SJSA1 (cell line): ENCODE data around the gene SYNPO2. TPM values are rescaled to one million over a fixed set of nuclear protein-coding genes. Genes with fewer than 3 reads are reported as not detected.
"Not testable (repeated sequence)": the region's sequence is repeated elsewhere in the genome, so short reads cannot be mapped to it uniquely, and the experiment has no call there.

ENCODE experiments used
- DNase-seq, 2 experiments: peaks; one replicate each; pipeline ENCODE4 v3.0.0-alpha.2; 2015 to 2020; ENCODE audit warnings: low spot score in 2 of 2, low read depth in 1 of 2
- H3K27ac ChIP-seq: fragments of 250-450 bp; sonication (Bioruptor Pico); 2 replicates; pipeline ENCODE4 v1.5.1; 2020; ENCODE audit warnings: mild to moderate bottlenecking, moderate library complexity
- H3K27me3 ChIP-seq: fragments of 250-450 bp; sonication (Bioruptor Pico); replicated peaks from 2 replicates; pipeline ENCODE4 v1.5.1; 2020; ENCODE audit warnings: mild to moderate bottlenecking, moderate library complexity
- H3K36me3 ChIP-seq: fragments of 250-450 bp; sonication (Bioruptor Pico); 2 replicates; pipeline ENCODE4 v1.5.1; 2020; ENCODE audit warnings: mild to moderate bottlenecking
- H3K4me1 ChIP-seq: fragments of 250-450 bp; sonication (Bioruptor Pico); replicated peaks from 2 replicates; pipeline ENCODE4 v1.6.1; 2021; ENCODE audit warnings: mild to moderate bottlenecking
- H3K4me3 ChIP-seq: fragments of 250-450 bp; sonication (Bioruptor Pico); 2 replicates; pipeline ENCODE4 v1.5.1; 2020; ENCODE audit warnings: mild to moderate bottlenecking
- H3K9me3 ChIP-seq: fragments of 250-450 bp; sonication (Bioruptor Pico); replicated peaks from 2 replicates; pipeline ENCODE4 v1.5.1; 2020; ENCODE audit warnings: mild to moderate bottlenecking
- total RNA-seq: library from RNA; depleted of rRNA; stranded (reverse); fragments of >200 nt; shearing (Covaris generic); gene quantifications from 2 replicates; pipeline ENCODE4 v1.2.3, GENCODE V29; 2014

Gene SYNPO2
- total RNA-seq, 1 experiment from 2014 or later, result 4.7 TPM

GRCh38 chr4:119035951-119036737 is 147.5 kb downstream of the SYNPO2 start:
- no peaks in the 10 kb centered on the region for H3K9me3 ChIP-seq
- no peaks in the 10 kb centered on the region for H3K36me3 ChIP-seq
- peaks cover 70% of the 10 kb centered on the region for H3K4me1 ChIP-seq
- DNase-seq, result no peak
- H3K4me3 ChIP-seq, result no peak overlapping the region
- no peaks in the 10 kb centered on the region for H3K27me3 ChIP-seq
- H3K27ac ChIP-seq, result 0 out of 2 replicates have a peak overlapping the region, but pooled peaks have one; percentile 2

- peaks cover 82% of the 10 kb centered on the region for H3K4me1 ChIP-seq
- no peaks in the 10 kb centered on the region for H3K9me3 ChIP-seq
- no peaks in the 10 kb centered on the region for H3K27me3 ChIP-seq
- no peak for DNase-seq
- H3K4me3 ChIP-seq, result no peak overlapping the region
- no peak overlapping the region for H3K27ac ChIP-seq
- no peaks in the 10 kb centered on the region for H3K36me3 ChIP-seq
Measured at GRCh38 chr4:119037709-119038108, 149.1 kb downstream of the SYNPO2 start.

- no peak for DNase-seq
- Histone ChIP-seq H3K27ac (no peak overlapping the region), H3K27me3 (no peaks in the 10 kb centered on the region), H3K9me3 (no peaks in the 10 kb centered on the region), H3K4me1 (peaks cover 77% of the 10 kb centered on the region), H3K4me3 (no peak overlapping the region), H3K36me3 (no peaks in the 10 kb centered on the region)
Measured at GRCh38 chr4:119038116-119038841, 149.6 kb downstream of the SYNPO2 start.

- Histone ChIP-seq H3K27me3 (no peaks in the 10 kb centered on the region), H3K9me3 (no peaks in the 10 kb centered on the region), H3K4me3 (no peak overlapping the region), H3K36me3 (no peaks in the 10 kb centered on the region), H3K4me1 (peaks cover 68% of the 10 kb centered on the region), H3K27ac (peak overlapping the region; percentile 91)
- no peak for DNase-seq
Measured at GRCh38 chr4:119039160-119039559, 150.5 kb downstream of the SYNPO2 start.

GRCh38 chr4:119039779-119040178 is 151.1 kb downstream of the SYNPO2 start:
- H3K27ac ChIP-seq, result peak overlapping the region; percentile 91
- no peak for DNase-seq

GRCh38 chr4:119040261-119040660 is 151.6 kb downstream of the SYNPO2 start:
- peak in 1 of 2 experiments; percentile 75 for DNase-seq
- H3K27me3 ChIP-seq, result no peaks in the 10 kb centered on the region
- H3K4me1 ChIP-seq, result peaks cover 57% of the 10 kb centered on the region
- H3K27ac ChIP-seq, result peak overlapping the region; percentile 91
- no peak overlapping the region for H3K4me3 ChIP-seq
- H3K9me3 ChIP-seq, result no peaks in the 10 kb centered on the region
- H3K36me3 ChIP-seq, result no peaks in the 10 kb centered on the region

More at GRCh38 chr4:119039779-119040178, 151.1 kb downstream of the SYNPO2 start:
- Histone ChIP-seq H3K27me3 (no peaks in the 10 kb centered on the region), H3K4me3 (no peak overlapping the region), H3K4me1 (peaks cover 62% of the 10 kb centered on the region), H3K36me3 (no peaks in the 10 kb centered on the region), H3K9me3 (no peaks in the 10 kb centered on the region)

- Histone ChIP-seq H3K27me3 (no peaks in the 10 kb centered on the region), H3K27ac (peak overlapping the region; percentile 91), H3K4me1 (peaks cover 56% of the 10 kb centered on the region), H3K9me3 (no peaks in the 10 kb centered on the region), H3K36me3 (no peaks in the 10 kb centered on the region), H3K4me3 (no peak overlapping the region)
- peak in 1 of 2 experiments; percentile 81 for DNase-seq
Measured at GRCh38 chr4:119040694-119041185, 152.1 kb downstream of the SYNPO2 start.

GRCh38 chr4:119041396-119041795 is 152.7 kb downstream of the SYNPO2 start:
- Histone ChIP-seq H3K4me3 (no peak overlapping the region), H3K9me3 (no peaks in the 10 kb centered on the region), H3K4me1 (peaks cover 56% of the 10 kb centered on the region), H3K27ac (peak overlapping the region; percentile 91), H3K27me3 (no peaks in the 10 kb centered on the region), H3K36me3 (no peaks in the 10 kb centered on the region)
- no peak for DNase-seq

GRCh38 chr4:119041951-119042560 is 153.4 kb downstream of the SYNPO2 start:
- Histone ChIP-seq H3K27me3 (no peaks in the 10 kb centered on the region), H3K4me3 (no peak overlapping the region), H3K9me3 (no peaks in the 10 kb centered on the region), H3K27ac (no peak overlapping the region), H3K4me1 (peaks cover 60% of the 10 kb centered on the region), H3K36me3 (no peaks in the 10 kb centered on the region)
- peak; percentile 59 to 74 for DNase-seq

GRCh38 chr4:119046263-119046662 is 157.6 kb downstream of the SYNPO2 start:
- Histone ChIP-seq H3K27me3 (no peaks in the 10 kb centered on the region), H3K36me3 (no peaks in the 10 kb centered on the region), H3K9me3 (no peaks in the 10 kb centered on the region), H3K27ac (no peak overlapping the region), H3K4me3 (no peak overlapping the region), H3K4me1 (peaks cover 41% of the 10 kb centered on the region)
- DNase-seq, result no peak

GRCh38 chr4:119047059-119047458 is 158.4 kb downstream of the SYNPO2 start:
- H3K9me3 ChIP-seq, H3K36me3 ChIP-seq, H3K4me3 ChIP-seq, H3K27me3 ChIP-seq, H3K27ac ChIP-seq, DNase-seq: not testable (repeated sequence)
- H3K4me1 ChIP-seq, result peaks cover 33% of the 10 kb centered on the region

- Histone ChIP-seq H3K4me3 (no peak overlapping the region), H3K36me3 (no peaks in the 10 kb centered on the region), H3K27ac (no peak overlapping the region), H3K9me3 (no peaks in the 10 kb centered on the region), H3K27me3 (no peaks in the 10 kb centered on the region), H3K4me1 (peaks cover 31% of the 10 kb centered on the region)
- DNase-seq, result no peak
Measured at GRCh38 chr4:119048446-119048845, 159.8 kb downstream of the SYNPO2 start.

GRCh38 chr4:119049342-119049741 is 160.7 kb downstream of the SYNPO2 start:
- H3K36me3 ChIP-seq, result no peaks in the 10 kb centered on the region
- no peak for DNase-seq
- no peaks in the 10 kb centered on the region for H3K27me3 ChIP-seq
- H3K4me3 ChIP-seq, result no peak overlapping the region
- peaks cover 31% of the 10 kb centered on the region for H3K4me1 ChIP-seq
- H3K9me3 ChIP-seq, result no peaks in the 10 kb centered on the region
- no peak overlapping the region for H3K27ac ChIP-seq
